Upper lobe of left lung (tissue), 4 donors: Measurements from ENCODE around the gene CRYM.

Experiments used
- EP300 ChIP-seq, 4 donors: sonication (generic); formaldehyde crosslinking; IDR thresholded peaks; one replicate each; pipeline ENCODE4 v1.5.1; 2017; ENCODE audit warnings: antibody characterized with exemption in 4 of 4, control low read depth in 2 of 4
- POLR2A ChIP-seq, 4 donors: fragments of 450-650 bp; IDR thresholded peaks; one replicate each; pipeline ENCODE4 v1.5.1; 2016 to 2017; ENCODE audit warnings: antibody characterized with exemption in 4 of 4, mild to moderate bottlenecking in 2 of 4
- TF ChIP-seq, protein P1 (sequence below), 6 experiments: fragments of 450-650 bp in 4 of 6; fragments of 200-600 bp in 2 of 6; sonication (generic) in 2 of 6; IDR thresholded peaks; one replicate each; pipeline ENCODE4 v1.5.1; 2016 to 2019; ENCODE audit warnings: antibody characterized with exemption in 6 of 6

DNA sequence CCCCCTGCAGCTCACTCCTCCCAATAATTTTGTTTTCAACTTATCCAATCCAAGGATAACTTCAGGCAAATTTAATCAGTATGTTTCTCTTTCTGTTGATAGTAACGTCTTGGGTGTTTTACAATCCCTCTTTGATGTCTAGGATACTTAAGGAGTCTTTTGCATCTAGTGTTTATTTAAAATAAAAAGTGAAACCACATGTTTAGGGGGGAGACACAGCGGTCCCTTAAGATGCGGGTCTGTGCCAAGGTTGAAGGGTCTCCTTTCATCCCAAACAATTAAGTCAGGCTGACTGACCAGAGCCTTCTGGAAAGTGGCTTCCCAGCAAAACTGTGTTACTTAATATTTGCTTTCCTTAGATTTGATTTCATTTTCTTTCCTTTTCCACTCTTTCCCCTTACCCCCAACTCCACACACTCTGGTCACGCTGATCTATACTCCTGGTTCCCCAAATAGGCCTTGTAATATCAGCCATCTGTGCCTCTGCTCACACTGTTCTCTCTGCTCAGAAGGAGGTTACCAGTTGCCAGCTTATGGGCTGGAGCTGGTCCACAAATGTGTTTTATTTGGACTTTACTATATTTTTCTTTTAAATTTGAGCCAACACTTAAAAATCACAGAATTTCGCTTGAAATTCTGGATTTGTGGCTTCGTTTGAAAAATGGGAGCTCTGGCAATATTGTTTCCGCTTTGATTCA, 33.4 kb downstream of the CRYM start:
- TF ChIP-seq POLR2A (IDR thresholded peaks at IDR 0.05) (no peak), EP300 (IDR thresholded peaks at IDR 0.05) (no peak)
- TF ChIP-seq, protein P1, sequence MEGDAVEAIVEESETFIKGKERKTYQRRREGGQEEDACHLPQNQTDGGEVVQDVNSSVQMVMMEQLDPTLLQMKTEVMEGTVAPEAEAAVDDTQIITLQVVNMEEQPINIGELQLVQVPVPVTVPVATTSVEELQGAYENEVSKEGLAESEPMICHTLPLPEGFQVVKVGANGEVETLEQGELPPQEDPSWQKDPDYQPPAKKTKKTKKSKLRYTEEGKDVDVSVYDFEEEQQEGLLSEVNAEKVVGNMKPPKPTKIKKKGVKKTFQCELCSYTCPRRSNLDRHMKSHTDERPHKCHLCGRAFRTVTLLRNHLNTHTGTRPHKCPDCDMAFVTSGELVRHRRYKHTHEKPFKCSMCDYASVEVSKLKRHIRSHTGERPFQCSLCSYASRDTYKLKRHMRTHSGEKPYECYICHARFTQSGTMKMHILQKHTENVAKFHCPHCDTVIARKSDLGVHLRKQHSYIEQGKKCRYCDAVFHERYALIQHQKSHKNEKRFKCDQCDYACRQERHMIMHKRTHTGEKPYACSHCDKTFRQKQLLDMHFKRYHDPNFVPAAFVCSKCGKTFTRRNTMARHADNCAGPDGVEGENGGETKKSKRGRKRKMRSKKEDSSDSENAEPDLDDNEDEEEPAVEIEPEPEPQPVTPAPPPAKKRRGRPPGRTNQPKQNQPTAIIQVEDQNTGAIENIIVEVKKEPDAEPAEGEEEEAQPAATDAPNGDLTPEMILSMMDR (IDR thresholded peaks at IDR 0.05): no peak
